HG02938 (cell line): ENCODE data around the gene ZFAND3.
A peak's percentile ranks its signal among the peaks of the same experiment; 100 is the strongest.

Experiments
- ATAC-seq: cut with Tn5 transposase; IDR thresholded peaks from one replicate; pipeline ENCODE4 v1.9.1; 2021; ENCODE audit warnings: mild to moderate bottlenecking, moderate library complexity; ENCODE audit not compliant: unreplicated experiment

Gene ZFAND3

GRCh38 chr6:37826993-37827392, 7.5 kb downstream of the ZFAND3 start:
- ATAC-seq, result no peak

GRCh38 chr6:37827603-37828265, 8.2 kb downstream of the ZFAND3 start:
- ATAC-seq, result no peak

GRCh38 chr6:37830225-37830624, 10.7 kb downstream of the ZFAND3 start:
- ATAC-seq, result no peak

- ATAC-seq, result no peak
These were observed 11.9 kb downstream of the ZFAND3 start for GRCh38 chr6:37831457-37831856.

- ATAC-seq, result no peak
These were observed 16.4 kb downstream of the ZFAND3 start for GRCh38 chr6:37835923-37836322.

GRCh38 chr6:37838219-37838921, 18.8 kb downstream of the ZFAND3 start:
- no peak for ATAC-seq

- no peak for ATAC-seq
These were observed 20.8 kb downstream of the ZFAND3 start for GRCh38 chr6:37840143-37840939.

GRCh38 chr6:37840940-37841300, 21.4 kb downstream of the ZFAND3 start:
- ATAC-seq, result peak; percentile 69

- no peak for ATAC-seq
These were observed 25.7 kb downstream of the ZFAND3 start for GRCh38 chr6:37845026-37845911.

- no peak for ATAC-seq
These were observed 26.4 kb downstream of the ZFAND3 start for GRCh38 chr6:37845930-37846329.

- ATAC-seq, result no peak
These were observed 28.2 kb downstream of the ZFAND3 start for GRCh38 chr6:37847704-37848103.

- no peak for ATAC-seq
These were observed 28.8 kb downstream of the ZFAND3 start for GRCh38 chr6:37848371-37848770.

GRCh38 chr6:37850260-37850659, 30.7 kb downstream of the ZFAND3 start:
- no peak for ATAC-seq

GRCh38 chr6:37850728-37851285, 31.3 kb downstream of the ZFAND3 start:
- no peak for ATAC-seq

- ATAC-seq, result no peak
These were observed 32.5 kb downstream of the ZFAND3 start for GRCh38 chr6:37851997-37852524.

- ATAC-seq, result no peak
These were observed 36.8 kb downstream of the ZFAND3 start for GRCh38 chr6:37856285-37856684.

- no peak for ATAC-seq
These were observed 38.8 kb downstream of the ZFAND3 start for GRCh38 chr6:37858363-37858762.

- no peak for ATAC-seq
These were observed 40.8 kb downstream of the ZFAND3 start for GRCh38 chr6:37860226-37860839.

- ATAC-seq, result no peak
These were observed 41.9 kb downstream of the ZFAND3 start for GRCh38 chr6:37861452-37861851.

- ATAC-seq, result no peak
These were observed 42.9 kb downstream of the ZFAND3 start for GRCh38 chr6:37862430-37862829.
